Activated CD8-positive, alpha-beta memory T cell treated with anti-CD3 and anti-CD28 coated beads for 4 hours (primary cell): ENCODE results near the gene PRPF18.

ENCODE experiments used
- DNase-seq, 2 donors: peaks; one replicate each; pipeline ENCODE4 v3.0.0-alpha.2; 2020; ENCODE audit warnings: low read depth in 2 of 2

PRPF18 gene

GRCh38 chr10:13669182-13669855, 82.6 kb downstream of the PRPF18 start:
- no peak for DNase-seq

- DNase-seq: no peak
Measured at GRCh38 chr10:13669901-13670300, 83.1 kb downstream of the PRPF18 start.

GRCh38 chr10:13670311-13670710, 83.5 kb downstream of the PRPF18 start:
- no peak for DNase-seq

GRCh38 chr10:13671904-13672303, 85.1 kb downstream of the PRPF18 start:
- no peak for DNase-seq

GRCh38 chr10:13672548-13672947, 85.8 kb downstream of the PRPF18 start:
- no peak for DNase-seq

GRCh38 chr10:13673156-13673555, 86.4 kb downstream of the PRPF18 start:
- no peak for DNase-seq

- DNase-seq: no peak
Measured at GRCh38 chr10:13674645-13675588, 88.2 kb downstream of the PRPF18 start.

- no peak for DNase-seq
Measured at GRCh38 chr10:13678101-13678843, 91.5 kb downstream of the PRPF18 start.
